Measurements from ENCODE around the gene TSC22D2. TPM values are rescaled to one million over a fixed set of nuclear protein-coding genes. Genes with fewer than 3 reads are reported as not detected.

Gene TSC22D2
- total and polyA plus RNA-seq, 8 donors: 5.9 to 12.2 (median 7.8) TPM

DNA sequence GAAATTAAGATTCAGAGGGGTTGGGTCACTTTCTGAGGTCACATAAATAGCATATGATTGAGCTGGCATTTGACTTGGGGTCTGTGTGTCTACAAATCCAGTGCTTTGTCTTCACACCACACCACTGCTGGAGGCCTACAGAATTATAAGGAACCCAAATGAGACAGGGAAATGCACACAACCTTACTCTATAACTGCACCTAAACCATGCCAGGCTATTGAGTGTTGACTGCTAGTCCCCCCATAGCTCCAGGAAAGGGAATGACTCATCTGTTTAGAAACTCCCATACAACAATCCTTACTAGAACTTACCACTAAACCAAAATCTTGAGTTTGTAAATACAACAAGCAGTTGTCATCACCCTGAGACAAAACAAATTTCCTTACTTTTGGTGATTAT is 16.9 kb upstream of the TSC22D2 start:
- Histone ChIP-seq H3K27me3 (no peaks in the 10 kb centered on the region), H3K27ac (no peak overlapping the region), H3K4me1 (no peaks in the 10 kb centered on the region), H3K4me3 (no peak overlapping the region), H3K9me3 (no peaks in the 10 kb centered on the region), H3K36me3 (no peaks in the 10 kb centered on the region)
- FAIRE-seq: no peak
- ATAC-seq: no peak
- TF ChIP-seq, protein P1, sequence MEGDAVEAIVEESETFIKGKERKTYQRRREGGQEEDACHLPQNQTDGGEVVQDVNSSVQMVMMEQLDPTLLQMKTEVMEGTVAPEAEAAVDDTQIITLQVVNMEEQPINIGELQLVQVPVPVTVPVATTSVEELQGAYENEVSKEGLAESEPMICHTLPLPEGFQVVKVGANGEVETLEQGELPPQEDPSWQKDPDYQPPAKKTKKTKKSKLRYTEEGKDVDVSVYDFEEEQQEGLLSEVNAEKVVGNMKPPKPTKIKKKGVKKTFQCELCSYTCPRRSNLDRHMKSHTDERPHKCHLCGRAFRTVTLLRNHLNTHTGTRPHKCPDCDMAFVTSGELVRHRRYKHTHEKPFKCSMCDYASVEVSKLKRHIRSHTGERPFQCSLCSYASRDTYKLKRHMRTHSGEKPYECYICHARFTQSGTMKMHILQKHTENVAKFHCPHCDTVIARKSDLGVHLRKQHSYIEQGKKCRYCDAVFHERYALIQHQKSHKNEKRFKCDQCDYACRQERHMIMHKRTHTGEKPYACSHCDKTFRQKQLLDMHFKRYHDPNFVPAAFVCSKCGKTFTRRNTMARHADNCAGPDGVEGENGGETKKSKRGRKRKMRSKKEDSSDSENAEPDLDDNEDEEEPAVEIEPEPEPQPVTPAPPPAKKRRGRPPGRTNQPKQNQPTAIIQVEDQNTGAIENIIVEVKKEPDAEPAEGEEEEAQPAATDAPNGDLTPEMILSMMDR (IDR thresholded peaks at IDR 0.05): no peak
- no peak for DNase-seq
- intact Hi-C loops (cut with DNase I): no loop called here

DNA sequence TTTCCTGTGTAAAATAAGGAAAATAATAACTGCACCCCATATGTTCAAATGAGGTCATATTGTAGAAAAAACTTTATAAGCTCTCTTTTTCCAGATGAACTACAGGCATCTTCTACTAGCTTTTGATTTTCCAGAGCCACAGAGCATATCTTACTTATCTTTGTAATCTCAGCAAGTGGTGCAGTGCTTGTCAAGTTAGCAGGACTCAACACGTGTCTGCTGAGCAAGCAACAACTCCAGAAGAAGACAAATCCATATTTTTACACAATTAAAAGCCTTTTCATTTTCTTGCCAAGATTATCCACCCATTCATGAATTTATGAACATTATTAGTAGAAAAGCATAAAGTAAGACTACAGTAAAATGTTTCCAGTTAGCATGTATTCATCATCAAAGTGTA is 14.4 kb upstream of the TSC22D2 start:
- DNase-seq (no peak), FAIRE-seq (no peak), ATAC-seq (no peak)
- no peaks in the 10 kb centered on the region for H3K36me3 ChIP-seq
- intact Hi-C loops (cut with DNase I): no loop called here
- H3K4me1 ChIP-seq: no peaks in the 10 kb centered on the region
- no peaks in the 10 kb centered on the region for H3K27me3 ChIP-seq
- TF ChIP-seq, protein P1 (IDR thresholded peaks at IDR 0.05): no peak
- H3K9me3 ChIP-seq: no peaks in the 10 kb centered on the region
- WGBS, 2 donors: 47 to 57% methylated on average over 1 of the region's 1 CpG
- H3K4me3 ChIP-seq: no peak overlapping the region
- no peak overlapping the region for H3K27ac ChIP-seq

DNA sequence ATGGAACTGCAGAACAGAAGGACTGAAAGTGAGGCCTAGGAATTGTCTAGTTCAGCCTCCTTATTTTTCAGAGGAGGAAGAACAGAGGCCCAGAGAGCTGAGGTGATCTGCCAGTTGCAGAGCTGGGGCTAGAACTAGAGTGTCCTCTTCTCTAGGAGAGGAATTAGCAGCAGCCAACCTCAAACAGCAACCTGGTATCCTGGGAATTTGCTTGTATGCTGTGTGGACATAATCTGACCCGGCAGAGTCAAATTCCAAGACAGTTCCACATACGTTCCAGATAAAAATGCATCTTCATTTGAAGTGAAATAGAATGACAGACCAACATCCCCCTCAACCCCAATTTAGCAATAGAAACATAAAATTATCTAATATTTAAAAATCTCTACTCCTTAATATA is 13.5 kb upstream of the TSC22D2 start:
- H3K4me1 ChIP-seq: no peaks in the 10 kb centered on the region

DNA sequence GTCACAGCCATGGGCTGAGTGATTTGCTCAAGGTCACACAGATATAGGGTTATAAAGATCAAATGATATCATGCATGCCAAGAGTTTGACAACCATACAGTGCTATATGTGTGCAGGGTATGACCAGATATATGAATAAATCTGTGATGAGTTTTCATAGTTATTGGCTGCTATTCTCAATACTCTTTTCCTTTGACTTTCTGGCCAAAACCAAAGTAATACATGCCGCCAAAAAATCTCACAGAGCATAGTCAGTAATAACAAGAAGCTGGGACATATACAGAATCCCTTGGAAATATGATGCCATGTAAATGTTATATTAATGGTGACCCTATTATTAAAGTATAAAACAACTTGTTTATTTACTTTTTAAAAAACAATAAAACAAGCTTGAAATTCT is 11.6 kb upstream of the TSC22D2 start:
- Histone ChIP-seq H3K36me3 (no peaks in the 10 kb centered on the region), H3K27ac (no peak overlapping the region), H3K27me3 (no peaks in the 10 kb centered on the region), H3K4me1 (peaks cover 0 to 4% (median 0%) of the 10 kb centered on the region in 3 donors), H3K4me3 (no peak overlapping the region), H3K9me3 (no peaks in the 10 kb centered on the region)
- WGBS, 2 donors: 2 to 50% methylated on average over 1 of the region's 1 CpG
- DNase-seq (no peak), ATAC-seq (no peak), FAIRE-seq (no peak)
- TF ChIP-seq, protein P1 (IDR thresholded peaks at IDR 0.05): no peak
- intact Hi-C loops (cut with DNase I): no loop called here

More for the DNA sequence above, 13.5 kb upstream of the TSC22D2 start:
- Histone ChIP-seq H3K27ac (no peak overlapping the region), H3K4me3 (no peak overlapping the region), H3K9me3 (no peaks in the 10 kb centered on the region), H3K27me3 (no peaks in the 10 kb centered on the region), H3K36me3 (no peaks in the 10 kb centered on the region)
- intact Hi-C loops (cut with DNase I): no loop called here
- FAIRE-seq: no peak
- TF ChIP-seq, protein P1 (IDR thresholded peaks at IDR 0.05): no peak
- WGBS, 2 donors: 90% methylated on average over 2 of the region's 2 CpGs
- ATAC-seq: no peak
- no peak for DNase-seq

DNA sequence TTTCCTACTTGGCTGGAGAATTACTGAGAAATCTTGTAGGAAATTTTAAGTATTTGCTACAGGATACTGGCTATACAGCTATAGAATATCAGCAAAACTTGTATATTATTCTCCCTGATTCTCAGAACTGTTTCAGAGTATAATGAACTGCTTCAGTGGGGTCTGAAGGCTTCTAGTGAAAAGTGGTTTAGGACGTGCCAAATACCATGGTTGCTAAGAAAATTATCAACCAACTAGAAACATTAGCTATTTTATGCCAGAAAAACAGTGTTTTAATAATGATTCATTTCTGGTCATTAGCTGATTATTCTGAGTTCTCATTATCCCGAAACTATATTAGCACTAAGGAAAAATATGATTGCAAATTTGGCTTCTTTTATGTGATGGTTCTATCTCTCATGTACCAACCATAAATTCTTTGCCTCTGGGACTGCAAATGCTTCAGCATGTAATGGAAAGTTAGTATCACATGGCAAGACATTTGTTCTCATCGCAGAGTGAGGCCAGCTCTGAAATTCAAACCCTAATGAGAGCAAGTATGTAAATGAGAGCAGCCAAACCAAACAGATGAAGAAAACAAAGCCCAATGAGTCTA is 11.0 kb upstream of the TSC22D2 start:
- Histone ChIP-seq H3K9me3 (no peaks in the 10 kb centered on the region), H3K36me3 (no peaks in the 10 kb centered on the region), H3K27ac (no peak overlapping the region), H3K4me3 (no peak overlapping the region), H3K27me3 (no peaks in the 10 kb centered on the region), H3K4me1 (peaks cover 0 to 4% (median 0%) of the 10 kb centered on the region in 3 donors)
- DNase-seq: no peak
- intact Hi-C loops (cut with DNase I): no loop called here
- 83 to 92% methylated on average over 3 of the region's 3 CpGs for WGBS, 2 donors
- ATAC-seq: no peak
- TF ChIP-seq, protein P1 (IDR thresholded peaks at IDR 0.05): no peak
- FAIRE-seq: no peak
